HepG2 (cell line): ENCODE results near the gene RESP18. TPM values are rescaled to one million over a fixed set of nuclear protein-coding genes. Genes with fewer than 3 reads are reported as not detected.
A peak's percentile ranks its signal among the peaks of the same experiment; 100 is the strongest.

Source experiments
- ATF2 ChIP-seq: sonication (generic); formaldehyde crosslinking; IDR thresholded peaks from 2 replicates; pipeline ENCODE4 v1.4.0; 2020; ENCODE audit warnings: missing genetic modification reagents
- ATF7-NPFF ChIP-seq: sonication (generic); formaldehyde crosslinking; IDR thresholded peaks from 2 replicates; pipeline ENCODE4 v1.8.1; 2023; ENCODE audit warnings: mild to moderate bottlenecking, low read depth, missing genetic modification reagents, moderate library complexity
- BCL6 ChIP-seq: IDR thresholded peaks from 2 replicates; pipeline ENCODE4 v1.6.1; 2016; ENCODE audit warnings: missing genetic modification reagents, missing compliant biosample characterization
- CCDC6 ChIP-seq: sonication (generic); formaldehyde crosslinking; IDR thresholded peaks from 2 replicates; pipeline ENCODE4 v1.8.1; 2022; ENCODE audit warnings: mild to moderate bottlenecking, missing genetic modification reagents, moderate library complexity
- CREBL2 ChIP-seq: sonication (generic); formaldehyde crosslinking; IDR thresholded peaks from 2 replicates; pipeline ENCODE4 v1.8.1; 2023; ENCODE audit warnings: missing genetic modification reagents, mild to moderate bottlenecking, borderline replicate concordance
- JUND ChIP-seq: sonication (generic); formaldehyde crosslinking; IDR thresholded peaks from 2 replicates; pipeline ENCODE4 v1.8.0; 2022; ENCODE audit warnings: mild to moderate bottlenecking, missing genetic modification reagents
- KMT2A ChIP-seq: sonication (generic); formaldehyde crosslinking; IDR thresholded peaks from 2 replicates; pipeline ENCODE4 v1.4.0; 2020; ENCODE audit warnings: missing genetic modification reagents
- MEIS1 ChIP-seq: sonication (generic); formaldehyde crosslinking; IDR thresholded peaks from 2 replicates; pipeline ENCODE4 v1.9.0; 2021; ENCODE audit warnings: mild to moderate bottlenecking, missing genetic modification reagents, moderate library complexity, borderline replicate concordance
- MYNN ChIP-seq: sonication (generic); formaldehyde crosslinking; IDR thresholded peaks from 2 replicates; pipeline ENCODE4 v1.4.0; 2020; ENCODE audit warnings: mild to moderate bottlenecking, low read depth, missing genetic modification reagents
- NFATC3 ChIP-seq: sonication (generic); formaldehyde crosslinking; IDR thresholded peaks from 2 replicates; pipeline ENCODE4 v1.5.1; 2020; ENCODE audit warnings: mild to moderate bottlenecking, missing genetic modification reagents
- NFRKB ChIP-seq: fragments of 450-650 bp; IDR thresholded peaks from 2 replicates; pipeline ENCODE4 v1.6.1; 2017
- ONECUT2 ChIP-seq: sonication (generic); formaldehyde crosslinking; IDR thresholded peaks from 2 replicates; pipeline ENCODE4 v1.4.0; 2020; ENCODE audit warnings: missing genetic modification reagents
- SMYD3 ChIP-seq: sonication (generic); formaldehyde crosslinking; IDR thresholded peaks from 2 replicates; pipeline ENCODE4 v1.8.1; 2023; ENCODE audit warnings: mild to moderate bottlenecking, missing genetic modification reagents
- SNRNP70 ChIP-seq: fragments of 200-400 bp; formaldehyde crosslinking; IDR thresholded peaks from 2 replicates; pipeline ENCODE4 v1.6.1; 2017; ENCODE audit warnings: mild to moderate bottlenecking, low read depth, low read length, moderate library complexity
- SP140L ChIP-seq: sonication (generic); formaldehyde crosslinking; IDR thresholded peaks from 2 replicates; pipeline ENCODE4 v1.4.0; 2020; ENCODE audit warnings: missing genetic modification reagents, borderline replicate concordance
- TCF7 ChIP-seq: sonication (generic); IDR thresholded peaks from 2 replicates; pipeline ENCODE4 v1.6.1; 2016; ENCODE audit warnings: antibody characterized with exemption, low read depth
- U2AF1 ChIP-seq: fragments of 200-400 bp; formaldehyde crosslinking; optimal IDR thresholded peaks from 2 replicates; pipeline ENCODE3; 2017; ENCODE audit warnings: mild to moderate bottlenecking, low read depth, low read length
- ZBTB38 ChIP-seq: sonication (generic); formaldehyde crosslinking; IDR thresholded peaks from 2 replicates; pipeline ENCODE4 v1.5.1; 2020; ENCODE audit warnings: mild to moderate bottlenecking, missing genetic modification reagents
- ZBTB8A ChIP-seq: sonication (generic); formaldehyde crosslinking; IDR thresholded peaks from 2 replicates; pipeline ENCODE4 v1.4.0; 2020; ENCODE audit warnings: mild to moderate bottlenecking, low read depth, missing genetic modification reagents, borderline replicate concordance
- ZNF256 ChIP-seq: sonication (generic); formaldehyde crosslinking; conservative IDR thresholded peaks from 2 replicates; pipeline ENCODE4 v1.4.0; 2020; ENCODE audit warnings: missing genetic modification reagents
- ZNF350 ChIP-seq: sonication (generic); formaldehyde crosslinking; IDR thresholded peaks from 2 replicates; pipeline ENCODE4 v1.4.0; 2020; ENCODE audit warnings: mild to moderate bottlenecking, low read depth, missing genetic modification reagents, borderline replicate concordance
- ZNF510 ChIP-seq: sonication (generic); formaldehyde crosslinking; IDR thresholded peaks from 2 replicates; pipeline ENCODE4 v1.4.0; 2020; ENCODE audit warnings: low read depth, mild to moderate bottlenecking, missing genetic modification reagents
- ZNF512 ChIP-seq: sonication (generic); formaldehyde crosslinking; IDR thresholded peaks from 2 replicates; pipeline ENCODE4 v1.4.0; 2020; ENCODE audit warnings: mild to moderate bottlenecking, missing genetic modification reagents
- ZNF564 ChIP-seq: sonication (generic); formaldehyde crosslinking; IDR thresholded peaks from 2 replicates; pipeline ENCODE4 v1.8.1; 2023; ENCODE audit warnings: mild to moderate bottlenecking, missing genetic modification reagents
- ZNF580 ChIP-seq: IDR thresholded peaks from 2 replicates; pipeline ENCODE4 v1.6.1; 2016; ENCODE audit warnings: low read depth, borderline replicate concordance
- ZNF629 ChIP-seq: sonication (generic); formaldehyde crosslinking; conservative IDR thresholded peaks from 2 replicates; pipeline ENCODE4 v1.5.0; 2020; ENCODE audit warnings: missing genetic modification reagents
- ZNF644 ChIP-seq: IDR thresholded peaks from 2 replicates; pipeline ENCODE4 v1.6.1; 2016; ENCODE audit warnings: low read depth
- ZNF790 ChIP-seq: sonication (generic); formaldehyde crosslinking; IDR thresholded peaks from 2 replicates; pipeline ENCODE4 v1.8.0; 2022; ENCODE audit warnings: missing genetic modification reagents, mild to moderate bottlenecking, borderline replicate concordance
- polyA plus RNA-seq, 8 experiments: library from polyadenylated mRNA; depleted of rRNA in 3 of 8; stranded (reverse) in 7 of 8; unstranded in 1 of 8; fragments of >200 nt; fragmentation: Illumina TruSeq in 4 of 8; extraction: Trizol in 4 of 8; gene quantifications; 2 replicates each; pipeline versions ENCODE4 v1.2.1 to v1.2.3, GENCODE V29; 2011 to 2016; ENCODE audit warnings: low read depth in 4 of 8, missing spikeins in 1 of 8, mixed read lengths in 1 of 8; ENCODE audit not compliant: insufficient read depth in 1 of 8
- total RNA-seq, 5 experiments: library from RNA; depleted of rRNA; stranded (reverse); fragments of >200 nt; fragmentation: Illumina TruSeq; extraction: Trizol; gene quantifications; 2 replicates each; pipeline ENCODE4 v1.2.3, GENCODE V29; 2016; ENCODE audit warnings: low read depth in 1 of 5

The RESP18 gene
- total and polyA plus RNA-seq, 2 of the 13 experiments (the other 11 are each of a cell fraction or from before 2014, with no cell fraction given) = not detected

GRCh38 chr2:219294356-219295351 lies 37.9 kb downstream of the RESP18 start (continued):
- no peak for TF ChIP-seq ZNF564 (CRISPR knock-in tag)
- no peak for TF ChIP-seq TCF7
- peak; percentile 85 for TF ChIP-seq ATF2
- peak; percentile 96 for TF ChIP-seq ZNF512 (CRISPR knock-in tag)
- TF ChIP-seq MEIS1 = peak; percentile 69; the same call in 1 of the 2 replicates
- no peak for TF ChIP-seq NFATC3
- peak; percentile 73 for TF ChIP-seq U2AF1
- TF ChIP-seq ZNF580 (CRISPR knock-in tag) = 0 out of 2 replicates have a peak, but pooled peaks have one; percentile 16
- TF ChIP-seq ATF7-NPFF = peak; percentile 82
- peak; percentile 87; the same call in 1 of the 2 replicates for TF ChIP-seq ZNF790 (CRISPR knock-in tag)
- 0 out of 2 replicates have a peak, but pooled peaks have one; percentile 53 for TF ChIP-seq ZNF256 (CRISPR knock-in tag)
- peak; percentile 54; the same call in 1 of the 2 replicates for TF ChIP-seq CCDC6 (CRISPR knock-in tag)
- TF ChIP-seq MYNN (CRISPR knock-in tag) = 0 out of 2 replicates have a peak, but pooled peaks have one; percentile 42
- peak; percentile 74 for TF ChIP-seq KMT2A
- peak; percentile 94 for TF ChIP-seq ZBTB38 (CRISPR knock-in tag)
- TF ChIP-seq ONECUT2 (CRISPR knock-in tag) = no peak
- TF ChIP-seq CREBL2 (CRISPR knock-in tag) = no peak; the same call in 1 of the 2 replicates
- TF ChIP-seq SNRNP70 = no peak
- TF ChIP-seq ZNF629 = no peak
- no peak for TF ChIP-seq SP140L
- no peak for TF ChIP-seq JUND (CRISPR knock-in tag)
- TF ChIP-seq BCL6 = peak; percentile 69
- TF ChIP-seq SMYD3 (CRISPR knock-in tag) = no peak
- no peak for TF ChIP-seq NFRKB
- TF ChIP-seq ZBTB8A (CRISPR knock-in tag) = no peak
- no peak for TF ChIP-seq ZNF644 (CRISPR knock-in tag)
- TF ChIP-seq ZNF350 (CRISPR knock-in tag) = peak; percentile 56; the same call in 1 of the 2 replicates
- TF ChIP-seq ZNF510 (CRISPR knock-in tag) = peak; percentile 53; the same call in 1 of the 2 replicates
